ENCODE data around the gene RNF26.

RNF26 gene

GRCh38 chr11:119368121-119369034 lies 34.1 kb downstream of the RNF26 start:
- no peak overlapping the region for H3K4me3 ChIP-seq (ENCODE audit: low read depth, low read length)
- no peak for TF ChIP-seq CTCF (conservative IDR thresholded peaks at IDR 0.05; ENCODE audit: low read depth, low read length)
- peak; percentile 33 for DNase-seq (ENCODE audit: low read depth)

- H3K4me3 ChIP-seq (ENCODE audit: low read depth, low read length), result no peak overlapping the region
- no peak for TF ChIP-seq CTCF (conservative IDR thresholded peaks at IDR 0.05; ENCODE audit: low read depth, low read length)
- DNase-seq (ENCODE audit: low read depth), result no peak
Measured at GRCh38 chr11:119369132-119369925, 35.0 kb downstream of the RNF26 start.

DNA sequence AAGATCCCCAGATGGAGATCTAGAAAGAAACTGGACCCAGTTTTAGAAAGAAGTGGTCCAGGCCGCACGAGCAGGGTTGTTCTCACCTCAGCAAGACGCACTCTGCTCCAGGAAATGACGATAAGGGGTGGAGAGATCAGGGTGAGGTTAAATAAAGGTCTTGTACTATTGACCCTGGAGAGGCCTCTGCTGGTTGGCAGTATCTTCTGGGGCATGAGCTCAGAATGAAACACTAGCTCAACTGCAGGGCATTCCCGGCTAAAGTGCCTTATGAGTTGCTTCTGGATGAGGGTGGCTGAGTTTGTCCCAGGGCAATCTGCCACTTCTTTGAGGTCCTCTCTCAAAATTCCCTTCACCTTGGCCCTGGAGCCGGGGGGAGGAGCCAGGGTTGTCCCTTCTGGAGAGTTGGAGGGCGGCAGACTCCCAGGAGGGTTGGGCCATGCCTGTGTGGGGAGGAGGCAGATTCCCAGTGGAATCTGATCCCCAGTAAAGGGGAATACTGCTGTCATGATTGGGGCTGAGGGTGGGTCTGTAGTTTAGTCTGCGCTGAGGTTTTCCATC lies 36.2 kb downstream of the RNF26 start:
- no peak for DNase-seq (ENCODE audit: low read depth)
- H3K4me3 ChIP-seq (ENCODE audit: low read depth, low read length), result no peak overlapping the region
- no peak for TF ChIP-seq CTCF (conservative IDR thresholded peaks at IDR 0.05; ENCODE audit: low read depth, low read length)

- DNase-seq (ENCODE audit: low read depth), result no peak
- H3K4me3 ChIP-seq (ENCODE audit: low read depth, low read length), result no peak overlapping the region
- no peak for TF ChIP-seq CTCF (conservative IDR thresholded peaks at IDR 0.05; ENCODE audit: low read depth, low read length)
Measured at GRCh38 chr11:119371067-119371601, 36.8 kb downstream of the RNF26 start.

GRCh38 chr11:119371778-119372182 lies 37.5 kb downstream of the RNF26 start:
- no peak for DNase-seq (ENCODE audit: low read depth)
- no peak overlapping the region for H3K4me3 ChIP-seq (ENCODE audit: low read depth, low read length)
- peak; percentile 26 for TF ChIP-seq CTCF (conservative IDR thresholded peaks at IDR 0.05; ENCODE audit: low read depth, low read length)

- no peak for DNase-seq (ENCODE audit: low read depth)
- TF ChIP-seq CTCF (conservative IDR thresholded peaks at IDR 0.05; ENCODE audit: low read depth, low read length), result no peak
Measured at GRCh38 chr11:119372260-119373058, 38.1 kb downstream of the RNF26 start.

More at GRCh38 chr11:119372260-119373058, 38.1 kb downstream of the RNF26 start:
- H3K4me3 ChIP-seq (ENCODE audit: low read depth, low read length), result no peak overlapping the region

Data from choroid plexus epithelial cell (primary cell).